Mesodermal cell (in vitro differentiated cells): Measurements from ENCODE around the gene ADAP2.
"Not testable (repeated sequence)": the region's sequence is repeated elsewhere in the genome, so short reads cannot be mapped to it uniquely, and the experiment has no call there.

ENCODE experiments used
- H3K27ac ChIP-seq: 2 replicates; pipeline ENCODE4 v1.7.0; 2013; ENCODE audit warnings: mild to moderate bottlenecking, low read depth, low read length, moderate library complexity; ENCODE audit not compliant: severe bottlenecking
- H3K36me3 ChIP-seq: 2 replicates; pipeline ENCODE4 v1.7.1; 2013; ENCODE audit warnings: mild to moderate bottlenecking, low read length, moderate library complexity; ENCODE audit not compliant: control insufficient read depth, insufficient read depth
- H3K4me1 ChIP-seq: one replicate; pipeline ENCODE4 v1.7.1; 2013; ENCODE audit warnings: mild to moderate bottlenecking, low read length; ENCODE audit not compliant: insufficient read depth, control insufficient read depth, poor library complexity, severe bottlenecking
- H3K4me3 ChIP-seq: 2 replicates; pipeline ENCODE4 v1.7.0; 2013; ENCODE audit warnings: low read length, control low read depth, mild to moderate bottlenecking; ENCODE audit not compliant: insufficient read depth, poor library complexity, severe bottlenecking; ENCODE audit errors: extremely low read depth
- H3K9me3 ChIP-seq: 2 replicates; pipeline ENCODE4 v1.7.1; 2013; ENCODE audit warnings: mild to moderate bottlenecking, low read length, moderate library complexity; ENCODE audit not compliant: control insufficient read depth
- WGBS, 2 experiments: methylation state at CpG; one replicate each; pipeline ENCODE4 v1.1.5; 2013; ENCODE audit warnings: missing lambda C conversion rate in 2 of 2; ENCODE audit not compliant: insufficient coverage in 2 of 2; 5-methylcytosine and 5-hydroxymethylcytosine counted together

ADAP2 gene

GRCh38 chr17:30930495-30930894, 8.8 kb downstream of the ADAP2 start:
- no peak overlapping the region for H3K4me3 ChIP-seq
- WGBS, 2 experiments, result 83 to 100% methylated on average over 2 of the region's 3 CpGs
- H3K27ac ChIP-seq, result no peak overlapping the region
- no peaks in the 10 kb centered on the region for H3K9me3 ChIP-seq
- H3K36me3 ChIP-seq, result no peaks in the 10 kb centered on the region
- H3K4me1 ChIP-seq, result no peaks in the 10 kb centered on the region

GRCh38 chr17:30931582-30931981, 9.8 kb downstream of the ADAP2 start:
- not testable (repeated sequence) for H3K36me3 ChIP-seq, H3K9me3 ChIP-seq
- 97 to 100% methylated on average over 6 of the region's 8 CpGs for whole genome bisulfite sequencing, 2 experiments

GRCh38 chr17:30933966-30934365, 12.2 kb downstream of the ADAP2 start:
- WGBS, 2 experiments, result 76 to 87% methylated on average over 5 of the region's 5 CpGs
- no peaks in the 10 kb centered on the region for H3K9me3 ChIP-seq
- no peaks in the 10 kb centered on the region for H3K36me3 ChIP-seq
- H3K27ac ChIP-seq, result no peak overlapping the region
- H3K4me3 ChIP-seq, result no peak overlapping the region
- H3K4me1 ChIP-seq, result no peaks in the 10 kb centered on the region

More at GRCh38 chr17:30931582-30931981, 9.8 kb downstream of the ADAP2 start:
- not testable (repeated sequence) for H3K4me1 ChIP-seq, H3K27ac ChIP-seq, H3K4me3 ChIP-seq

- H3K27ac ChIP-seq, result no peak overlapping the region
- no peaks in the 10 kb centered on the region for H3K4me1 ChIP-seq
- no peak overlapping the region for H3K4me3 ChIP-seq
- no peaks in the 10 kb centered on the region for H3K36me3 ChIP-seq
- no peaks in the 10 kb centered on the region for H3K9me3 ChIP-seq
- 91 to 93% methylated on average over 11 of the region's 13 CpGs for WGBS, 2 experiments
Observed at GRCh38 chr17:30939051-30939689, 17.4 kb downstream of the ADAP2 start.

- WGBS, 2 experiments, result no CpG with 5 or more reads among the region's 4 CpGs
Observed at GRCh38 chr17:30942308-30943079, 20.7 kb downstream of the ADAP2 start.

GRCh38 chr17:30947796-30948195, 26.1 kb downstream of the ADAP2 start:
- no peaks in the 10 kb centered on the region for H3K4me1 ChIP-seq
- 96 to 100% methylated on average over 2 to 3 of the region's 5 CpGs for WGBS, 2 experiments
- H3K27ac ChIP-seq, result no peak overlapping the region
- no peaks in the 10 kb centered on the region for H3K36me3 ChIP-seq
- H3K9me3 ChIP-seq, result no peaks in the 10 kb centered on the region
- no peak overlapping the region for H3K4me3 ChIP-seq

More at GRCh38 chr17:30942308-30943079, 20.7 kb downstream of the ADAP2 start:
- Histone ChIP-seq H3K4me1 (no peaks in the 10 kb centered on the region), H3K36me3 (no peaks in the 10 kb centered on the region), H3K27ac (no peak overlapping the region), H3K9me3 (no peaks in the 10 kb centered on the region), H3K4me3 (no peak overlapping the region)

- Histone ChIP-seq H3K27ac (no peak overlapping the region), H3K9me3 (no peaks in the 10 kb centered on the region), H3K4me3 (no peak overlapping the region), H3K4me1 (no peaks in the 10 kb centered on the region), H3K36me3 (no peaks in the 10 kb centered on the region)
- WGBS, 2 experiments, result 89 to 94% methylated on average over 3 of the region's 5 CpGs
Observed at GRCh38 chr17:30950189-30950588, 28.4 kb downstream of the ADAP2 start.

- Histone ChIP-seq H3K9me3 (no peaks in the 10 kb centered on the region), H3K4me1 (peaks cover under 1% of the 10 kb centered on the region), H3K36me3 (no peaks in the 10 kb centered on the region), H3K27ac (no peak overlapping the region), H3K4me3 (no peak overlapping the region)
- 84 to 92% methylated on average over 5 to 6 of the region's 9 CpGs for WGBS, 2 experiments
Observed at GRCh38 chr17:30950669-30951399, 29.1 kb downstream of the ADAP2 start.

GRCh38 chr17:30952638-30953393, 31.1 kb downstream of the ADAP2 start:
- Histone ChIP-seq H3K4me3 (no peak overlapping the region), H3K9me3 (no peaks in the 10 kb centered on the region)
- WGBS, 2 experiments, result 89 to 100% methylated on average over 1 to 2 of the region's 9 CpGs

GRCh38 chr17:30954046-30954830, 32.5 kb downstream of the ADAP2 start:
- Histone ChIP-seq H3K27ac (no peak overlapping the region), H3K4me1 (peaks cover 9% of the 10 kb centered on the region), H3K36me3 (no peaks in the 10 kb centered on the region), H3K4me3 (no peak overlapping the region), H3K9me3 (no peaks in the 10 kb centered on the region)
- 98 to 100% methylated on average over 3 to 5 of the region's 6 CpGs for WGBS, 2 experiments

More at GRCh38 chr17:30952638-30953393, 31.1 kb downstream of the ADAP2 start:
- peaks cover 9% of the 10 kb centered on the region for H3K4me1 ChIP-seq
- H3K27ac ChIP-seq, result no peak overlapping the region
- H3K36me3 ChIP-seq, result no peaks in the 10 kb centered on the region
